GM19239 (cell line): ENCODE data around the gene UBXN7.
"Not testable (repeated sequence)": the region's sequence is repeated elsewhere in the genome, so short reads cannot be mapped to it uniquely, and the experiment has no call there.

Source experiments
- DNase-seq: peaks from one replicate; pipeline ENCODE4 v3.0.0; 2011; ENCODE audit warnings: low spot score; ENCODE audit not compliant: insufficient read length
- FAIRE-seq: peaks from 2 replicates; lab custom pipeline; 2011; peaks lifted over from hg19 to GRCh38; lab: Jason Lieb, UNC

Gene UBXN7

DNA sequence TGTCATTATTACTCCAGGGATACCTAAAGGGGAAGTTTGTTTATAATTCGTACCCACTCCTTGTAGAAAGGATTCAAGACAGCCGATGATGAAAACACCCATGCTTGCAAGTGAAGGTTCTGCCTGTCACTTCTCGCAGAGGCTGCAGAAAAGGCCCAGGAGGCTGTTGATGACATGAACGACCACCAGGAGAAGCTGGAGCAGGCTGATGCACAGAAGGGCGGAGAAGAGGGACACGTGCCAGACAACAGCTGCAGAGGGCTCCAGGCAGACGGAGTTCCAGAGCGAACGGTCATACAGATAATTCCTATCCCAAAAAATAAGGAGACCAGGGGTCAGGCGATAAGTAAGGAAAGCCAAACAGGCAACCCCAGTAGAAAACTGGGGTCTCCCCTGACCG is 108.5 kb downstream of the UBXN7 start:
- no peak for DNase-seq
- no peak for FAIRE-seq

DNA sequence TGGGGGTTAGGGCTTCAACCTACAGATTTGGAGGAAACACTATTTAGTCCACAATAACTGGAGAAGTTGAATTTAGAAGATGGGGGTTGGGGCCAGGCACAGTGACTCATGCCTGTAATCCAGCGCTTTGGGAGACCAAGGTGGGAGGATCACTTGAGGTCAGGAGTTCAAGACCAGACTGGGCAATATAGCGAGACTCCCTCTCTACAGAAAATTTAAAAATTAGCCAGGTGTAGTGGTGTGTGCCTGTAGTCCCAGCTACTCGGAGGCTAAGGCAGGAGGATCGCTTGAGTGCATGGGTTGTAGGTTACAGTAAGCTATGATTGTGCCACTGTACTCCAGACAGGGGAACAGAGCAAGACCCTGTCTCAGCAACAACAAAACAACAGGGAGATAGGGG is 109.2 kb downstream of the UBXN7 start:
- DNase-seq = no peak
- FAIRE-seq = no peak

DNA sequence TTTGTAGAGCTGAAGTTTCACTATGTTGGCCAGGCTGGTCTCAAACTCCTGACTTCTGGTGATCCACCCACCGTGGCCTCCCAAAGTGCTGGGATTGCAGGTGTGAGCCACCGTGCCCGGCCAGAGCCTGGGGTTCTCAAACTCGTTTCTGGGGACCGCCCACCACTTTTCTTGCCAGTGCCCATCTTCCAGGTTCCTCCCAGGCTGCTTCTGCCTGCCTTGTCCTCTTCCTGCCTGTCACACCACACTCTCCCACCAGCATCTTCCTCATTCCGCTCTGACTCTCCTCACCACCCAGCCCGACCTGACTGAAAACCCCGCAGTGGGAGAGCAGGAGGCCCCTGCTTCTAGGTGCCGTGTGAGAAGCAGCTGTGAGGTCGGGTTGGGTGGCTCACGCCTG is 111.1 kb downstream of the UBXN7 start:
- DNase-seq = no peak
- no peak for FAIRE-seq

DNA sequence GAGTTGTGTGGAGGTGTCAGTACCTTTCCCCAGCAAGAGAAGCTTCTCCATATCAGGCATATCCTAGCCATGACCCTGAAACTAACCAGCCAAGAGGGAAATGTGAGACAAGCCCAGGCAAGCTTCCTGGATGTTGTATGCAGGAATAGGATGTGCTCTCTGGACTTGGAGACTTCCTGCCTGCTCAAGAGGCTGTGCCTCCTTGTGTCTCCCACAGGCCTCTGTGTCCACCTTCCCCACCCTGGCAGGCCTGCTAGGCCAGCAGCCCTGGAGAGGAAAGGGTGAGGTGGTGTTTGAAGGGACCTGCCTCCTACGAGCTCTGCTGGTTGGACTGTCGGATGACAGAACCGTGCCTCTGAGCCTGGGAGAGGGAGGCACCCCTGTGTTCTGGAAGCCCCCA is 112.1 kb downstream of the UBXN7 start:
- no peak for FAIRE-seq
- DNase-seq = no peak

DNA sequence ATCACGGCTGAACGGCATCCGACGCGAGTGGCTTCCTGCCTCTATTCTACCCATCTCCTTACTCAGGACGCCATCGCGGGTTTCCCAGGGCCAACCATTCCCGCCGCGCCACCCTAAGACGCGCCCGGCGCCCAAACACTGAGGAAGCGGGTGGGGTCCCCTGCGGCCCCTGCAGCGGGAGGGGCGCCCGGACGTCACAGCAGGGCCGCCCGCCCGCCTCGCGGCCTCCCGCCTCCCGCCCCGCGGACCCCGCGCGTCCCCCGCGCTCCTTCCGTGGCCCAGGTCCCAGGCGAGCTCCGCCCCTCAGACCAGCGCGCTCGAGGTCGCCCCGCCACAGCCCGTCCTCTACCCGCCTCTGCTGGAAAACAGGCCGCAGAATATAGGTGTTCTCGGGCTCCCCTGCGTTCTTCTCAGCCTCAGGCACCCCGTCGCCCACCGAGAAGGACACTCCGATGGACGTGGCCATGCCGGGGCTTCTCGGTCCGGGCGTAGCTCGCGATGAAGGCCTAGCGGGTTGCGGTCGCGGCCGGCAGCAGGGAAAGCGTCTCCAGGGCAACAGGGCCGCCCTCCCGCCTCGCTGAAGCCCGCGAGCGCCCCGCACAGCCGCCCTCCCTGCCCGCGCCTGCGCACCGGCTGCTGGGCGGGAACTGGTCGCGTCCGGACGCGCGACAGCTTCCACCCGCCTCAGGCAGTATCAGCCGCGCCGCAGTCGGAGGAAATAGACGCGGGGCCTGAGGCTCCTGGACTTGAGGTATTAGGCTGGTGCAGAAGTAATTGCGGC is 114.3 kb downstream of the UBXN7 start, which contains the start of gene DYNLT2B:
Gene DYNLT2B (minus strand): TSS at position 554 of the 781 bp plus-strand sequence. CDS start 88 bp downstream, at position 466.
- DNase-seq (peak; percentile 97), FAIRE-seq (no peak)

DNA sequence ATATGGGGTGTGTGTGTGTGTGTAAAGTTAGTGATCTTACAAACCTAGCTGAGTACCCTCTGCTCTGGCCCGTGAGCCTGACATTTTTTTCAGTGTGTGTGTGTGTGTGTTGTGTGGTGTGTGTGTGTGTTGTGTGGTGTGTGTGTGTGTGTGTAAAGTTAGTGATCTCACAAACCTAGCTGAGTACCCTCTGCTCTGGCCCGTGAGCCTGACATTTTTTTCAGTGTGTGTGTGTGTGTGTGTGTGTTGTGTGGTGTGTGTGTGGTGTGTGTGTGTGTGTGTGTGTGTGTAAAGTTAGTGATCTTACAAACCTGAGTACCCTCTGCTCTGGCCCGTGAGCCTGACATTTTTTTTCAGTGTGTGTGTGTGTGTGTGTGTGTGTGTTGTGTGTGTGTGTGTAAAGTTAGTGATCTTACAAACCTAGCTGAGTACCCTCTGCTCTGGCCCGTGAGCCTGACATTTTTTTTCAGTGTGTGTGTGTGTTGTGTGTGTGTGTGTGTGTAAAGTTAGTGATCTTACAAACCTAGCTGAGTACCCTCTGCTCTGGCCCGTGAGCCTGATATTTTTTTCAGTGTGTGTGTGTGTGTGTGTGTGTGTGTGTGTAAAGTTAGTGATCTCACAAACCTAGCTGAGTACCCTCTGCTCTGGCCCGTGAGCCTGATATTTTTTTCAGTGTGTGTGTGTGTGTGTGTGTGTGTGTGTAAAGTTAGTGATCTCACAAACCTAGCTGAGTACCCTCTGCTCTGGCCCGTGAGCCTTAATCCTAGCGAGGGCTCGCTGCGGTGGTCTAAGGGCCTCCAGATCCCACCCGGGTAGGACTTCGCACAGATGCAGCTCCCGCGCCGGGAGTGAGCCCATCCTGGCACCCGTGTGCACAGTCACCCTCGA is 115.2 kb downstream of the UBXN7 start:
- FAIRE-seq = peak; percentile 61
- DNase-seq = not testable (repeated sequence)

DNA sequence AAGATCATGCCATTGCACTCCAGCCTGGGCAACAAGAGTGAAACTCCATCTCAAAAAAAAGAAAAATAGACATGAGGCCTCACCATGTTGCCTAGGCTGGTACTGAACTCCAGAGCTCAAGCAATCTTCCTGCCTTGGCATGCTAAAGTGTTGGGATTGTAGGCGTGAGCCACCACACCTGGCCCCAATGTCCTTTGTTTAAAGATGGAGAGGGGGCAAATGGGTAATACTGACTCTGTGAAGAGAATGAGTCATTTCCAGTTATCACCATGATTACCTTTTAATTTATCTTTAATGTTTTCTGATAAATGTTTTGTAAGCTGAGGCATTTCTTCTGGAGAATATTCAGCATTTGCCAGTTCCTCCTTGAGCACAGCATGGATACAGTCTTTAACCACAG is 116.4 kb downstream of the UBXN7 start:
- FAIRE-seq = no peak
- no peak for DNase-seq

DNA sequence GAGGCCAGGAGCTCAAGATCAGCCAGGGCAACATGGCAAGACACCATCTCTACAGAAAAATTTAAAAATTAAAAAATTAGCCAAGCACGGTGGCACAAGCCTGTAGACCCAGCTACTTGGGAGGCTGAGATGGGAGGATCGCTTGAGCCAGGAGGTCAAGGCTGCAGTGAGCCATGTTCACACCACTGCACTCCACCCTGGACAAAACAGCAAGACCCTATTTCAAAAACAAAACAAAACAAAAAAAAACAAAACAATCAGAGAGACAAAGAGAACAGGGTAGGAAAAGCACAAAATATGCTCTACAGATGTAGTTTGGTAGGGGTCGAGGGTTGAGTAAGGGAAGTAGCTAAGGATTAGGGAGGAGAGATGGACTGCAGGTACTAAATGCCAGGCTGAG is 117.6 kb downstream of the UBXN7 start:
- DNase-seq = no peak
- FAIRE-seq = no peak

DNA sequence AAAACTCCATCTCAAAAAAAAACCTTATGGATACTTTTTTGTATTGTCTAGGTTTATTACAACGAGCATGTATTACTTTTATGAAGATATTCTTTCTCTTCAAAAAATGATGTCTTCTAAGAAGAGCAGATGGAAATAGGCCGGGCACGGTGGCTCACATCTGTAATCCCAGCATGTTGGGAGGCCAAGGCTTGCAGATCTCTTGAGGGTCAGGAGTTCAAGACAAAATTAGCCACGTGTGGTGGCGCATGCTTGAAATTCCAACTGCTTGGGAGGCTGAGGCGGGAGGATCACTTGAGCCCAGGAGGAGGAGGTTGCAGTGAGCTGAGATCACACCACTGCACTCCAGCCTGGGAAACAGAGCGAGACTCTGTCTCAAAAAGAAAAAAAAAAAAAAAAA is 118.1 kb downstream of the UBXN7 start:
- not testable (repeated sequence) for FAIRE-seq, DNase-seq

DNA sequence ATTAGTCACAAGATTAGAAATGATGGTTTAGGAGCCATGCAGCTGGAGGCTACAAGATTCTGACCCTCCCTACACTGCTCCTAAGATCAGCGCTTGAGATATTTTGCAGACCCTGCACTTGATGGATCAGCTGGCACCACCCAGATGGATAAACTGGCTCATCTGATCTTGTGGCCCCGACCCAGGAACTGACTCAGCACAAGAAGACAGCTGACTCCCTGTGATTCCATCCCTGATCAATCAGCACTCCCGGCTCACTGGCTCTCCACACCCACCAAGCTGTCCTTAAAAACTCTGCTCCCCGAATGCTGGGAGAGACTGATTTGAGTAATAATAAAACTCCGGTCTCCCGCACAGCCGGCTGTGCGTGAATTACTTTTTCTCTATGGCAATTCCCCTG is 129.3 kb downstream of the UBXN7 start:
- not testable (repeated sequence) for DNase-seq, FAIRE-seq

DNA sequence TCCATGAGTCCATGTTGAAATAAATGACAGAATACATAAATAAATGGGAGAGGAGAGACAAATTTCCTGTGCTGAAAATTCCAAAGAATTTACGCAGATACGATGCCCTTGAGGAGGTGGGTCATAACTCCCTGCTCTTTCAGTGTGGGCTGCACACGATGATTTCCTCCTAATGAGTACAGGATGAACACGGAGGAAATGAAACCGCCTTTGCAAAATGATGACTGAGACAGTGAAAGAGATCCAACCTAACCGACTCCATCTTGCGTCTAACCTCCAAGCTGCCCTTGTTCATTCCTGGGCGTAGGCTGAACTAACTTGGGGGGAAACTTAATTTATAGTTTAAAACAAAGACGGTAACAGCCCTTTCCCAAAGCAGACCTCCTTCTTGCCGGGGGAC is 129.7 kb downstream of the UBXN7 start:
- DNase-seq, FAIRE-seq: not testable (repeated sequence)

DNA sequence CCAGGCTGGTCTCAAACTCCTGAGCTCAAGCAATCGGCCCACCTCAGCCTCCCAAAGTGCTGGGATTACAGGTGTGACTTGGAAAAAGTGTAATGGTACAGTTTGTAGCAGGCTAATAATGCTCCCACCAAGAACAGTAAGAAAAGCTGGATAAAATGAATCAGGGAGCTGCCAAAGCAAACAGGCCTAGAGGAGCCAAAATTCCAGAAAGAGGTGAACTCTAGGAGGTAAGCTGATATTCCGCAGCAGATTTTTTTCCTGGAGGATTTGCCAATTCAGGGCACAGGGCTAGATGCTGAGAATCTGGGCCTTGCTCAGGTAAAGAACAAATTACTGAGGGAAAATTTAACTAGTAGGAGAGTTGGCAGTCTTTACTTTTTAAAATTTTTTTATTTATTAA is 133.7 kb downstream of the UBXN7 start:
- no peak for FAIRE-seq
- DNase-seq = no peak
